ENCODE measurements around the gene SDC3.
"Not testable (repeated sequence)": the region's sequence is repeated elsewhere in the genome, so short reads cannot be mapped to it uniquely, and the experiment has no call there.

Gene SDC3

DNA sequence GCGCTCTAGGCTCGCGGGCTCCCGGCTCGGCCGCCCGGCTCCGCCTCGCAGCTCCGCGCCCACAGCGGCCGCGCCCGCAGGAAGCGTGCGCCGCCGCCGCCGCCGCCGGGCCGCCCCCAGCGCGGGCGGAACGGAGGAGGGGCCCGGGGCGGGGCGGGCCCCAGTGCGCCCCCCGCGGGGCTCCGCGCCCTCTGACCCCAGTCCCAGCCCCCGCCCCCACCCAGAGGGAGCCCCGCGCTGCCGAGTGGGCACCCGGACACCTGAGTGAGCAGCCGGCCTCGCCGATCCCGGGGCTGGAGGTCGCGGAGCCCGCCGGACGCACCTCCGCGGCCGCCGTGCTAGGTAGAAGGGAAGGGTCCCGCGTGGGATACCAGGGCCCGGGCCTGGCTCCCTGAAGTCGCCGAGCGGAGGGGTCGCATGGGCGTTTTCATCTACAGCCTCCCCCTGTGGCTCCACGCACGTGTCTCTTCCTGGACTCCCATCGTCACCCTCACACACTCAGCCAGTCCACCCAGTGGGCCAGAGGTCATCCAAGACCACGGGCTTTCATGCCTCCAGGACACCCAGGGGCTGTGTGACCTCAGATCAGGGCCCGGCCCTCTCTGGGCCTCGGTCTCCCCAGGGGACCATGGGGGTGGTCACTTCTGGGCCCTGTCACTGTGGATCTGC is at the start of gene SDC3:
TSS of gene SDC3 (minus strand) at position 63 of the 669 bp plus-strand sequence. CDS start 172 bp downstream, outside the sequence.
- no peak for DNase-seq (ENCODE audit: low read depth in 2 of 2)

- no peak for DNase-seq (ENCODE audit: low read depth in 2 of 2)
These were observed 49.1 kb upstream of the SDC3 start for GRCh38 chr1:30957560-30958222.

- no peak for DNase-seq (ENCODE audit: low read depth in 2 of 2)
These were observed 47.0 kb upstream of the SDC3 start for GRCh38 chr1:30955448-30956015.

GRCh38 chr1:30953685-30954084 is 45.1 kb upstream of the SDC3 start:
- no peak for DNase-seq (ENCODE audit: low read depth in 2 of 2)

- DNase-seq (ENCODE audit: low read depth in 2 of 2) = no peak
These were observed 43.5 kb upstream of the SDC3 start for GRCh38 chr1:30952098-30952497.

DNA sequence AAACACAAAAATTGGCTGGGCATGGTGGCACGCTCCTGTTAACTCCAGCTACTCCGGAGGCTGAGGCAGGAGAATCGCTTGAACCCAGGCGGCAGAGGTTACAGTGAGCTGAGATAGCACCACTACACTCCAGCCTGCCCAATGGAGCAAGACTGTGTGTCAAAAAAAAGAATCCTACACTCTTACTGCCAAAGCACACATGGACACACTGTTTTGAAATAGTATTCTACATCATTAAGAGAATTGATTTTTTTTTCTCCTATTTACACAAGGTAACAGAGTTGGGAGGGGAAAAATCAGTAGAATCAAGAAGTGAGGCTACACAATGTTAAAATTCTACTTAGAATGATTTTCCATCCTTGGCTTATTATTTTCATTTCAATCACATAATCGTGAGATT is 42.1 kb upstream of the SDC3 start:
- no peak for DNase-seq (ENCODE audit: low read depth in 2 of 2)

DNA sequence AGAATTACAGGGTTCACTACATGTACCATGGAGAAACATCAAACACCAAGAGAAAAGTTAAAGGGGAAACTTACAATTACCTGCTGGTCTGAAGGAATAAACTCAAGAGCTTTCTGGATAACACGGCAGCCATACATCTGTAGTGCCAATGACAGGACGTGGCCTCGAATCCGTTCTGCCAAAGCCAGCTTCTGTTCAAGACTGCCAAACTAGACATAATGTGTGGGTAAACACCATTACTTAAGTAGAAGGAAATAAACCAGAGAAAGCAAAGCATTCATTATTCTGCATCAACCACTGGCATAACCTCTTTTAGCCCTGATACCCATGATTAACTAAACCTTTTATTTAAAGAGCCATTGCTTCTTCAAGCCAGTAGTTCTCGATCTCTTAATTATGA is 41.5 kb upstream of the SDC3 start:
- DNase-seq (ENCODE audit: low read depth in 2 of 2) = no peak

DNA sequence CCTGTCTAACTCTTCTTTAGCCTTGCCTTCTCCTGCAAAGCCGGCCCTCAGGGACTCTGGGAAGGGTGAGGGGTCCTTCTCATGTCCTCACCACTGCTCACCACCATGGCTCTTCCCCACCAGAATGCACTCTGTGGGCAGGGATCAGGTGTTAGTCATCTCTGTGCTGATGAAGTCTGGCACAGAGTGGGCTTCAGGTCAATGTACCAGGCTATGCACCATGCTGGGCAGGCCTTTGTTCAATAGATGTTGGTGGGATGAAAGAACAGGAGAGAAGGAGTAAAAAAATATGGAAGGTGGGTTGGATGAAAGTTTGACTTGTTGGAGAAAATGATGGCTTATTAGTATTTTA is 40.9 kb upstream of the SDC3 start:
- DNase-seq (ENCODE audit: low read depth in 2 of 2) = not testable (repeated sequence)

- not testable (repeated sequence) for DNase-seq (ENCODE audit: low read depth in 2 of 2)
These were observed 40.4 kb upstream of the SDC3 start for GRCh38 chr1:30948813-30949486.

GRCh38 chr1:30948278-30948677 is 39.7 kb upstream of the SDC3 start:
- DNase-seq (ENCODE audit: low read depth in 2 of 2) = no peak

DNA sequence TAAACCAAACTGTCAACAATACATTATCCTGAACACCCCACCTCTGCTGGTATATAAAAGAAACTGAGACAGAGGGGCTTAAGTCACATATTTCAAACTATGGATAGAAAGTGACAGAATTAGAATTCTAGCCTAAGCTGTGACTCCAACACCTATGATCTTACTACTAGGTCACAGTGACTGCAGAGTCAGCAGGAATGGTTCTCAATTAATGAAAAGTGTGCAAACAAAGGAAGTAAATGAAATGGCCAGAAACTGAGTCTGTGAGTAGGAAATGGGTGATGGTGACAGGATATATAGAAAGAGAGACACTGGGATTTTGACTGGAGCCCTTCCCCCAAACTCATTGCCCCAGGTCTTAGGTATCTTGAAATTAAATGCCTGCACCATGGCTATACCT is 38.7 kb upstream of the SDC3 start:
- no peak for DNase-seq (ENCODE audit: low read depth in 2 of 2)

- DNase-seq (ENCODE audit: low read depth in 2 of 2) = no peak
These were observed 33.9 kb upstream of the SDC3 start for GRCh38 chr1:30942326-30942963.

DNA sequence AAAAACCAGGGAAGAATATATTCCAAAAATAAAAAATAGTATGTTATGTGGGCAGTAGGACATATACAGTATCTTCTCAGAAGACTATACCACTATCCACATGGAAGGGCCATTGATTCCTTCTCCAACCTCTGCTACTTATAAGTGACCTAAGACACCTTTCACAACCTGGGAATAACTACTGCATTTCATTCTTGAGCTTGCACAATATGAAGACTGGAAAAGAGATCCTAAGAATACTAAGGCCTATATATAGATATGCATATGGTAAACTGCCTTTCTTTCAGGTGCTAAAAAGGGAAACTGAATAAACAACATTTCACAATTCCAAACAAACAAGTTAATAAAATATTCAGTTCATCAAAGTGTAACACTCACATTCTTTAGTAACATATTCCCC is 32.0 kb upstream of the SDC3 start:
- no peak for DNase-seq (ENCODE audit: low read depth in 2 of 2)

DNA sequence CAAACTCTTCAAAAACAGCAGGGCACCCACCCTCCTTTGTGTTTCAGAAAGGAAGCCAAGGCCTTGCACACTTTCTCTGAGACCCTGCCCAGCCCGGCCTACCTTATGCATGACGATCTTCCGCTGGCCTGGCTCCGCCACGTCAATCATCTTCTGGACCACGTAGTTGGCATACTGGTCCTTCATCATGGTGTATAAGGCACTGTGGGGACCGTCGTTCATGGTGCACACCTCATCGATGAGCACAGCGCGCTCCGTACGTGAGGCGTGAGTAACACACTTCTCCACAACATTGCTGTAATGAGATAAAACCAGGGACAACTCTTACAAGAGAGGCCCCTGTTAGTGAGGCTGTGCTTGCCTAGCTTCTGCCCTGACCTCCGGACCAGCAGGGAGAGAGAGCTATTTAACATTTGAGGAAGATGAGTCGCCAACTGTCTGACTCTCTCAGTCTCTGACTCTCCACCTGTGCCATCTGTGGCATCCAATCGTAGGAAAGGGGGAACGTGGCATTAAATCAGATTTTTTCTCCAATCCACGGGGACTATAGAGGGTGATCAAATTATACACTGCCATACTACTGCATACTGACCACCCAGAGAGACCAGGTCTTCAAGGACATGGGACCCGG is 28.1 kb upstream of the SDC3 start:
- DNase-seq (ENCODE audit: low read depth in 2 of 2) = no peak

DNA sequence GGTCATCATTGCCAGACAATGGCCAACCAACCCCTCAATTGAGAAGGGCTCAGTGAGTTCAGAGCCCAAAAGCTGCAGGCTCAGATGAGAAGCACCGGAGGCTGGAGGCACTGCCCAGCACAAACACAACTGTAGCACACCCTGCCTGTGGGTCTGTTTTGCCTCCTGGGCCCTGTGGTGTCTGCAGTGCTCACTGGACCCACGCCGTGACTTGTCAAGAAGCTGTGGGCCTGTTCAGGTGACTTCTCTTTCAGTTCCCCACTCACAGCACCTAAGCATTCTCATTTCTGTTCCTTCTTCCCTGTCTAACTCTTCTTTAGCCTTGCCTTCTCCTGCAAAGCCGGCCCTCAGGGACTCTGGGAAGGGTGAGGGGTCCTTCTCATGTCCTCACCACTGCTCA is 27.2 kb upstream of the SDC3 start:
- DNase-seq (ENCODE audit: low read depth in 2 of 2) = not testable (repeated sequence)

GRCh38 chr1:30934613-30935012 is 26.1 kb upstream of the SDC3 start:
- no peak for DNase-seq (ENCODE audit: low read depth in 2 of 2)

DNA sequence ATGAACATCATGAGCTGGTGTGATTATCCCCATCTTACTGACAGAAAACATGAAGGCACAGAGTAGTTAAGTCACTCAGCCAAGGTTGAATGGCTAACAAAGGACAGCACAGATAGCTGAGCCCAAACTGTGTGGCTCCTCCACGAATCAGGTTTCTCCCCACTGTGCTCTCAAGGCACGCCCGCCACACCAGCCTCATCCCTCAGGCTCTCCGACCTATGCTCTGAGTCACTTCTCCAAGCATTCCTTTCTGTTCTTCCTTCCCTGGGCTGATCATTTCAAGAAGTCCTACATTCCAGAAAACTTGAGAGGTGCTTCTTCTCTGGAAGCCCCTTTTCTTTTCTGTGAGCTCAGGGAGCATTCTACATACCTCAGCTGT is 25.3 kb upstream of the SDC3 start:
- DNase-seq (ENCODE audit: low read depth in 2 of 2) = no peak

DNA sequence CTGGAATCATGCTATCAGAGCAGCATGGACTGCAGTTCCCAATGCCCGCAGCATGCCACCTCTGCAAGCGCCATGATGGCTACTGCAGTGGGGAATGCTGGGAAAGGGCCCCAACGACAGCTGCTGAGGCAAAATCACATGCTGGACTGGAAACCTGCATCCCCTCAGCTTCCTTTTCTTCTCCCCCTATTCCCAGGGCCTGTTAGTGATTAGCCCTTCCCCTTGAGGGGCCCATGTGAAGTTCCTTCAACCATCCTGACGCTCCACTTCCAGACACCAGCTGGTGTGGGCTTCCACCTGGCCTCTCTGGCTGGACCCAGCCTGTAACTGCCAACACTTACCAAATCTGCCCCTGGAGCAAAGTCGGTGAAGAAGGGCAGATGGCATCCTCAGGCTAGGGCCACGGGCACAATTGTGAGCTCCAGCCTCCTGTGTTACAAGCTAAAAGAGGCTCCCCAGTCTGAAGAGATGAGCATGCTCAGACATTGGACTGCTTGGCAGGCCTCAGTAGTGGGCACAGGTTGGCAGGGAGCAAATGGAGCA is 22.1 kb upstream of the SDC3 start:
- DNase-seq (ENCODE audit: low read depth in 2 of 2) = no peak

DNA sequence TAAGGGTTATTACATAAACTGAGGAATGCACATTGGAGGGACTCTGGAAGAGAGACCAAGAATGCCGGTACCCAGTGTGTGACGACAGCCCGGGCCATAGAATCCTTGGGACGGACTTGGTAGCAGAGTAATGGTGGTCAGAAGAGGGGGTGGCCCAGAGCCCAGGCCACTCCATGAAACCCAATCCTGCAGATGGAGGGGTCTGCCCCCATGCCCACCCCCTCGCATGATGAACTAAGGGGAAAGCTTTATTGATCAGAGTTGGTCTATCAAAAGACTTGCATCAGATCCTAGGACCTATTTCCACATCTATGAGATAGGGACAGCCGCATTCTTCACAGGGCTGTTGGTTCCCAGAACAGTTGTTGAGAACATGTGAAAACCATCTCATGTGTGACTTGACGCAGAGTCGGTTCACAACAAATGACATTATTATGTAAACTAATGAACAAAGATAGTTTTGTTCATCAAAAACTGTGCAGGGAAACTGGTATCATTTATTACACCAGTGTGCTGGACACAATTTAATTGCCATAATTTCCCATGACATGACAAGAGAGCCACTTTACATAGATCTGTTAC is 21.5 kb upstream of the SDC3 start:
- no peak for DNase-seq (ENCODE audit: low read depth in 2 of 2)

- DNase-seq (ENCODE audit: low read depth in 2 of 2) = peak; percentile 10 to 25
These were observed 20.8 kb upstream of the SDC3 start for GRCh38 chr1:30929135-30929889.

DNA sequence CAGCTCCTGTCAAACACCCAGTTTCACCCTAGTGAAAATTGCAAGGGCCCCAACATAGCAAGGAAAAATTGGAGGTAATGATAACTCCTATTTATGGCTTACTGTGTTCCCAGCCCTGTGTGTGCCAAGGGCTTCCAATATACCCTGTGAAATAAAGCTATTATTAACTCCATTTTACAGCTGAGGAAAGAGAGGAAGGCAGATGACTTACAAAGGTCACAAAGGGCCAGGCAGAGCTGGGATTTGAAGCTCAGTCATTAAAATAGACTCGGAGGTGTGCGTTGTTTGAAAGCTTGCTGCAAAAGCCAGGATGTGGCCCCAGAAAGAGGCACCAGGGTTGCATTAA is 20.2 kb upstream of the SDC3 start:
- DNase-seq (ENCODE audit: low read depth in 2 of 2) = no peak

All from activated CD8-positive, alpha-beta memory T cell treated with anti-CD3 and anti-CD28 coated beads for 4 hours (primary cell).